Measurements from ENCODE around the gene ADIG. TPM values are rescaled to one million over a fixed set of nuclear protein-coding genes. Genes with fewer than 3 reads are reported as not detected.

ADIG gene
- total RNA-seq, 1 donor from 2014 or later = not detected

- TF ChIP-seq CTCF (conservative IDR thresholded peaks at IDR 0.05) = no peak
- Mint-ChIP-seq H3K4me3 (no peak overlapping the region), H3K27ac (no peak overlapping the region), H3K9me3 (no peaks in the 10 kb centered on the region), H3K36me3 (no peaks in the 10 kb centered on the region), H3K4me1 (ENCODE audit: unreplicated experiment) (peaks cover 5% of the 10 kb centered on the region), H3K27me3 (peaks cover 19% of the 10 kb centered on the region)
- no peak for DNase-seq (ENCODE audit: extremely low spot score, unreplicated experiment)
Measured at GRCh38 chr20:38635721-38636288, 54.8 kb downstream of the ADIG start.

Other genes starting within 250 kb of the ADIG start
- not detected in 2 replicates for gene LBP, start 234.7 kb upstream of the ADIG start, total RNA-seq (ENCODE audit: low replicate concordance)
- 37.2 and 57.0 TPM in 2 replicates for gene SNHG17, start 145.9 kb upstream of the ADIG start, total RNA-seq (ENCODE audit: low replicate concordance)
- 38.2 and 39.6 TPM in 2 replicates for gene RALGAPB, start 108.4 kb upstream of the ADIG start, total RNA-seq (ENCODE audit: low replicate concordance)
- gene ARHGAP40, start 20.6 kb downstream of the ADIG start, total RNA-seq (ENCODE audit: low replicate concordance) = 1.7 and 1.9 TPM in 2 replicates
- gene SLC32A1, start 143.3 kb downstream of the ADIG start, total RNA-seq (ENCODE audit: low replicate concordance) = not detected in 2 replicates
- 5.7 and 9.1 TPM in 2 replicates for gene ACTR5, start 167.3 kb downstream of the ADIG start, total RNA-seq (ENCODE audit: low replicate concordance)
- gene PPP1R16B, start 224.5 kb downstream of the ADIG start, total RNA-seq (ENCODE audit: low replicate concordance) = 0.31 TPM in 1 of 2 replicates, not detected in the other

Measured in type B pancreatic cell (in vitro differentiated cells).